Right ventricle myocardium superior (tissue), 1 donor: ENCODE data around the gene CPNE9. TPM values are rescaled to one million over a fixed set of nuclear protein-coding genes. Genes with fewer than 3 reads are reported as not detected.

ENCODE experiments used
- ATAC-seq: fragments of 200-7000 bp; cut with Tn5 transposase; one replicate; pipeline ENCODE4 v1.9.1; 2020; ENCODE audit warnings: mild to moderate bottlenecking; ENCODE audit not compliant: poor library complexity
- DNase-seq: peaks from one replicate; pipeline ENCODE4 v3.0.0-alpha.2; 2020
- intact Hi-C: fragments of 100-400 bp; cut with DNase I; formaldehyde crosslinking; loops from one replicate; pipeline ENCODE4 v1.11.2; 2022
- long read RNA-seq: library from polyadenylated mRNA; unstranded; transcript quantifications from one replicate; pipeline ENCODE4 v2.0.0, GENCODE V29; 2021
- total RNA-seq: library from RNA; stranded (reverse); fragmentation: NEBNext Ultra II Directional; extraction: Animal tissue kit (Norgen Biotek cat#: 25700); gene quantifications from one replicate; pipeline ENCODE4 v1.2.1, GENCODE V29; 2021
- donor health status: DM: no; HTN: yes; CAD: no; lungs with severe emphysema.

Gene CPNE9
- not detected for total RNA-seq
- long read RNA-seq = 0 reads

- peak; percentile 47 for ATAC-seq
- no peak for DNase-seq
- intact Hi-C loops = no loop called here
Measured at GRCh38 chr3:9703736-9704346, at the start of gene CPNE9. Gene CPNE9 (plus strand): TSS chr3:9703833. CDS start chr3:9703997, 164 bp downstream.

- ATAC-seq (peak; percentile 32), DNase-seq (no peak)
- intact Hi-C loops = no loop called here
Measured at GRCh38 chr3:9659849-9660248, 43.8 kb upstream of the CPNE9 start.

GRCh38 chr3:9660972-9661371 is 42.7 kb upstream of the CPNE9 start:
- intact Hi-C loops = no loop called here
- ATAC-seq (no peak), DNase-seq (no peak)

- ATAC-seq = no peak
- intact Hi-C loops = no loop called here
- DNase-seq = no peak
Measured at GRCh38 chr3:9664119-9664751, 39.4 kb upstream of the CPNE9 start.

- intact Hi-C loops = no loop called here
- ATAC-seq (no peak), DNase-seq (no peak)
Measured at GRCh38 chr3:9666704-9667445, 36.8 kb upstream of the CPNE9 start.

- no peak for ATAC-seq
- intact Hi-C loops = no loop called here
Measured at GRCh38 chr3:9669277-9669676, 34.4 kb upstream of the CPNE9 start.

GRCh38 chr3:9669720-9670432 is 33.8 kb upstream of the CPNE9 start:
- intact Hi-C loops = no loop called here
- ATAC-seq (peak; percentile 89), DNase-seq (peak; percentile 60)

More at GRCh38 chr3:9669277-9669676, 34.4 kb upstream of the CPNE9 start:
- DNase-seq = no peak

- intact Hi-C loops = no loop called here
- no peak for DNase-seq
- ATAC-seq = peak; percentile 48
Measured at GRCh38 chr3:9673082-9673481, 30.6 kb upstream of the CPNE9 start.

GRCh38 chr3:9673752-9674151 is 29.9 kb upstream of the CPNE9 start:
- intact Hi-C loops = no loop called here
- DNase-seq (no peak), ATAC-seq (no peak)

GRCh38 chr3:9675736-9676290 is 27.8 kb upstream of the CPNE9 start:
- no peak for DNase-seq
- intact Hi-C loops = no loop called here
- ATAC-seq = no peak

- ATAC-seq = no peak
- intact Hi-C loops = no loop called here
- DNase-seq = no peak
Measured at GRCh38 chr3:9676785-9677184, 26.8 kb upstream of the CPNE9 start.

GRCh38 chr3:9678493-9678892 is 25.1 kb upstream of the CPNE9 start:
- no peak for DNase-seq
- intact Hi-C loops = no loop called here
- ATAC-seq = peak; percentile 68

GRCh38 chr3:9679476-9680080 is 24.1 kb upstream of the CPNE9 start:
- DNase-seq = no peak
- no peak for ATAC-seq
- intact Hi-C loops = no loop called here

- intact Hi-C loops = no loop called here
- no peak for DNase-seq
Measured at GRCh38 chr3:9681011-9681722, 22.5 kb upstream of the CPNE9 start.

GRCh38 chr3:9681723-9682081 is 21.9 kb upstream of the CPNE9 start:
- ATAC-seq = peak; percentile 29
- intact Hi-C loops = no loop called here
- DNase-seq = no peak

More at GRCh38 chr3:9681011-9681722, 22.5 kb upstream of the CPNE9 start:
- no peak for ATAC-seq

GRCh38 chr3:9682096-9682495 is 21.5 kb upstream of the CPNE9 start:
- intact Hi-C loops = no loop called here
- DNase-seq = no peak
- ATAC-seq = no peak

- DNase-seq = no peak
- no peak for ATAC-seq
- intact Hi-C loops = no loop called here
Measured at GRCh38 chr3:9683426-9683825, 20.2 kb upstream of the CPNE9 start.
